ENCODE results near the gene ARL10.

The ARL10 gene, protein sequence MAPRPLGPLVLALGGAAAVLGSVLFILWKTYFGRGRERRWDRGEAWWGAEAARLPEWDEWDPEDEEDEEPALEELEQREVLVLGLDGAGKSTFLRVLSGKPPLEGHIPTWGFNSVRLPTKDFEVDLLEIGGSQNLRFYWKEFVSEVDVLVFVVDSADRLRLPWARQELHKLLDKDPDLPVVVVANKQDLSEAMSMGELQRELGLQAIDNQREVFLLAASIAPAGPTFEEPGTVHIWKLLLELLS

DNA sequence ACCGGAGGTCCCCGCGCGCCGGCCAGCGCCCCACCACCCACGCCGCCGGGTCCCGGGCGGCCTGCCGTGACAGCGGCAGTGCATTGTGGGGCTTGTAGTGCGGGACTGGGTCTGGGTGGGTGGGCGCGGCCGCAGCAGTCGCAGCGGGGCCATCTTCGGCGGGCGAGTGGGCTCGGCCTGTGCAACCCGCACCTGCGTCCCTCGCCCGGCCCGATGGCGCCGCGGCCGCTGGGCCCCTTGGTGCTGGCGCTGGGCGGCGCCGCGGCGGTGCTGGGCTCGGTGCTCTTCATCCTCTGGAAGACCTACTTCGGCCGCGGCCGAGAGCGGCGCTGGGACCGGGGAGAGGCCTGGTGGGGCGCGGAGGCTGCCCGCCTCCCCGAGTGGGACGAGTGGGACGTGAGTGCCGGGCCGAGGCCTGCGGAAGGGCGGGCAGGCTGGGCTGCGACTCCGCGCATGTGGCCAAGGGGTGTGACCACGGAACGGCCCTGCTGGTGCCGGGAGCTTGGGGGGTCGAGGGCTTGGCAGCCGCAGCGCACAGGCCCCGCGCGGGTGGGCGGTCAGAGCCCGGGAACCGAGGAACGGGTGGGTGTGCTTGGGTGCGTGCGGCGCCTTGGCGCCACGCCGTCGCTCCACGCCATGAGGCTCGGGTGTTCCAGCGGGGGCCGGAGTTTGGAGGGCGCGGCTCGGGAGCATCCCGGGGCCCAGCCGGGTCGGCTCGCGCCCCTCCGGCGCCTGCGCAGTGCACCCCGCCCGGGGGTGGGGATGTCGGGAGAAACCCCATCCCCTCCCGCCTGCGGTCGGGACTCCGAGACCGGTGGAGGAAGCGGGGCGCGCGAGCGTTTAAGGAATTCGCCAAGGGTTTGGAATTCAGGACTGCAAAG lies at the start of gene ARL10:
Gene ARL10, plus strand, starts transcription at position 137 of the 881 bp plus-strand sequence. Its CDS starts 77 bp downstream, at position 214.
- TF ChIP-seq CTCF (IDR thresholded peaks at IDR 0.05; ENCODE audit: control extremely low read depth, extremely low read depth, low read depth, missing control alignments): no peak
- ChIA-PET POLR2A (no interaction called here), CTCF (interaction anchor here (1.2 kb wide), 1 partner anchor 12 kb away, joined by 3 read pairs; no protein-coding TSS in a partner anchor)
- peak; percentile 81 for DNase-seq (ENCODE audit: extremely low spot score)

- ChIA-PET CTCF (no interaction called here), POLR2A (no interaction called here)
- TF ChIP-seq CTCF (IDR thresholded peaks at IDR 0.05; ENCODE audit: control extremely low read depth, extremely low read depth, low read depth, missing control alignments): no peak
- no peak for DNase-seq (ENCODE audit: extremely low spot score)
Observed at GRCh38 chr5:176317534-176318374, 47.5 kb upstream of the ARL10 start.

- DNase-seq (ENCODE audit: extremely low spot score): no peak
- ChIA-PET POLR2A (no interaction called here), CTCF (no interaction called here)
- no peak for TF ChIP-seq CTCF (IDR thresholded peaks at IDR 0.05; ENCODE audit: control extremely low read depth, extremely low read depth, low read depth, missing control alignments)
Observed at GRCh38 chr5:176319827-176320554, 45.3 kb upstream of the ARL10 start.

- POLR2A ChIA-PET: no interaction called here
- CTCF ChIA-PET: interaction anchor here (1.6 kb wide), 1 partner anchor 601 kb away, joined by 3 read pairs; no protein-coding TSS in a partner anchor
- no peak for TF ChIP-seq CTCF (IDR thresholded peaks at IDR 0.05; ENCODE audit: control extremely low read depth, extremely low read depth, low read depth, missing control alignments)
- DNase-seq (ENCODE audit: extremely low spot score): no peak
Observed at GRCh38 chr5:176320577-176320976, 44.7 kb upstream of the ARL10 start.

DNA sequence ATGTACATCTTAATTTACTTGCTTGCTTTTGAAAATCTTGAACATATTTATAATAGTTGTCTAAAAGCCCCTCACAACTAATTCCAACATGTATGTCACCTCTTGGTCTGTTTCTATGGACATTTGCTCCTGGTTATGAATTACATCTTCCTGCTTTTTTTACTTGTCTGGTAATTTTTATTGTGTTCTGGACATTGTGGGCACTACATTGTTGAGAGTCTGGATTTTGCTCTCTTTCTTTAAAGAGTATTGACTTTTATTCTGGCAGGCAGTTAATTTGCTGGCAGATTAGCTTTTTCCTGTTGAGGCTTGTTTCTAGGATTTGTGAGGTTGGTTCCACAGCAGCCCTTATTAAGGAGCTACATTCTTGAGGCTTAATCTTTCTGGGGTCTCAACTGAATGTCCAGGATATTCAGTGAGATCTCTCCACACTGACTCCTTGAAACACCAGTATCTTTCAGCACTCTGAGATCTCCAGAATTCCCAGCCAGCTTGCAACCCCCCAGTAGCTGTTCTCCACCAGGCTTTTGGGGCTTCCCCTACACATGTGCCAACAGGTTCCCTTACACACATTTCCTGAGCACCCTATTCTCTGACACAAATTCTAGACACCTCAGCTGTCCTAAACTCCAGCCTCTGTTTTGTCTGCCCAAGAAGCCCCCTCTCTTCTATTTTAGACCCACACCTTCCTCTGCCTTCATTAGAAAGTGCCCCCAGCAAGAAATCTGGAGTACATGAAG lies 31.1 kb upstream of the ARL10 start:
- CTCF ChIA-PET: no interaction called here
- DNase-seq (ENCODE audit: extremely low spot score): no peak
- POLR2A ChIA-PET: no interaction called here
- no peak for TF ChIP-seq CTCF (IDR thresholded peaks at IDR 0.05; ENCODE audit: control extremely low read depth, extremely low read depth, low read depth, missing control alignments)
